ENCODE data around the gene THBD.

GRCh38 chr20:23035731-23036130 is 13.7 kb downstream of the THBD start:
- TF ChIP-seq, protein P1, sequence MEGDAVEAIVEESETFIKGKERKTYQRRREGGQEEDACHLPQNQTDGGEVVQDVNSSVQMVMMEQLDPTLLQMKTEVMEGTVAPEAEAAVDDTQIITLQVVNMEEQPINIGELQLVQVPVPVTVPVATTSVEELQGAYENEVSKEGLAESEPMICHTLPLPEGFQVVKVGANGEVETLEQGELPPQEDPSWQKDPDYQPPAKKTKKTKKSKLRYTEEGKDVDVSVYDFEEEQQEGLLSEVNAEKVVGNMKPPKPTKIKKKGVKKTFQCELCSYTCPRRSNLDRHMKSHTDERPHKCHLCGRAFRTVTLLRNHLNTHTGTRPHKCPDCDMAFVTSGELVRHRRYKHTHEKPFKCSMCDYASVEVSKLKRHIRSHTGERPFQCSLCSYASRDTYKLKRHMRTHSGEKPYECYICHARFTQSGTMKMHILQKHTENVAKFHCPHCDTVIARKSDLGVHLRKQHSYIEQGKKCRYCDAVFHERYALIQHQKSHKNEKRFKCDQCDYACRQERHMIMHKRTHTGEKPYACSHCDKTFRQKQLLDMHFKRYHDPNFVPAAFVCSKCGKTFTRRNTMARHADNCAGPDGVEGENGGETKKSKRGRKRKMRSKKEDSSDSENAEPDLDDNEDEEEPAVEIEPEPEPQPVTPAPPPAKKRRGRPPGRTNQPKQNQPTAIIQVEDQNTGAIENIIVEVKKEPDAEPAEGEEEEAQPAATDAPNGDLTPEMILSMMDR (IDR thresholded peaks at IDR 0.05), result no peak
- TF ChIP-seq SIN3A (IDR thresholded peaks at IDR 0.05; ENCODE audit: borderline replicate concordance, insufficient read depth, low read depth, low read length), result no peak
